Ascending aorta (tissue), 2 donors: ENCODE results near the gene PNMA6E. TPM values are rescaled to one million over a fixed set of nuclear protein-coding genes. Genes with fewer than 3 reads are reported as not detected.

ENCODE experiments used
- DNase-seq, 2 donors: peaks; one replicate each; pipeline ENCODE4 v3.0.0-alpha.2; 2019; ENCODE audit warnings: low spot score in 2 of 2
- H3K27ac ChIP-seq, 2 donors: fragments of 200-600 bp; sonication (generic); one replicate each; pipeline ENCODE4 v1.5.1; 2016 to 2017; ENCODE audit warnings: mild to moderate bottlenecking in 1 of 2
- H3K27me3 ChIP-seq: fragments of 200-600 bp; sonication (generic); one replicate; pipeline ENCODE4 v1.5.1; 2017
- H3K36me3 ChIP-seq, 2 donors: fragments of 200-600 bp; sonication (generic); one replicate each; pipeline ENCODE4 v1.5.1; 2016
- H3K4me1 ChIP-seq, 2 donors: fragments of 200-600 bp; sonication (generic); one replicate each; pipeline ENCODE4 v1.5.1; 2016 to 2017; ENCODE audit warnings: mild to moderate bottlenecking in 1 of 2
- H3K4me3 ChIP-seq, 2 donors: fragments of 200-600 bp; sonication (generic); one replicate each; pipeline ENCODE4 v1.5.1; 2016 to 2017; ENCODE audit warnings: mild to moderate bottlenecking in 1 of 2
- H3K9me3 ChIP-seq, 2 donors: fragments of 200-600 bp; sonication (generic); one replicate each; pipeline ENCODE4 v1.5.1; 2016
- CTCF ChIP-seq, 3 experiments: fragments of 200-600 bp in 2 of 3; fragments of 450-650 bp in 1 of 3; sonication (generic) in 2 of 3; IDR thresholded peaks; one replicate each; pipeline ENCODE4 v1.5.1; 2016 to 2019; ENCODE audit warnings: antibody characterized with exemption in 3 of 3, mild to moderate bottlenecking in 1 of 3, moderate library complexity in 1 of 3
- intact Hi-C: fragments of 100-400 bp; cut with DNase I; formaldehyde crosslinking; loops from one replicate; pipeline ENCODE4 v1.15.1; 2023
- total RNA-seq: library from RNA; depleted of rRNA; stranded (reverse); fragments of >200 nt; gene quantifications from one replicate; pipeline ENCODE4 v1.1.0, GENCODE V29; 2016

The PNMA6E gene
- total RNA-seq, 1 donor from 2014 or later: not detected

- intact Hi-C loops: loop anchor here (10.0 kb wide), 1 partner anchor 413 kb away; no protein-coding TSS in a partner anchor
- DNase-seq: no peak
- Histone ChIP-seq H3K9me3 (no peaks in the 10 kb centered on the region), H3K36me3 (peaks cover 5 to 9% of the 10 kb centered on the region in 2 donors), H3K4me1 (no peaks in the 10 kb centered on the region), H3K4me3 (no peak overlapping the region), H3K27ac (no peak overlapping the region), H3K27me3 (no peaks in the 10 kb centered on the region)
- no peak for TF ChIP-seq CTCF (IDR thresholded peaks at IDR 0.05)
Observed at GRCh38 chrX:153447581-153447960, 46.4 kb upstream of the PNMA6E start.

- TF ChIP-seq CTCF (IDR thresholded peaks at IDR 0.05): no peak
- DNase-seq: no peak
- no peak overlapping the region for H3K27ac ChIP-seq
- no peak overlapping the region for H3K4me3 ChIP-seq
- H3K4me1 ChIP-seq: no peaks in the 10 kb centered on the region
- H3K36me3 ChIP-seq: peaks cover 5 to 9% of the 10 kb centered on the region in 2 donors
- H3K27me3 ChIP-seq: no peaks in the 10 kb centered on the region
- intact Hi-C loops: loop anchor here (10.0 kb wide), 1 partner anchor 412 kb away; no protein-coding TSS in a partner anchor
- no peaks in the 10 kb centered on the region for H3K9me3 ChIP-seq
Observed at GRCh38 chrX:153446950-153447580, 45.9 kb upstream of the PNMA6E start.

- Histone ChIP-seq H3K27me3 (no peaks in the 10 kb centered on the region), H3K36me3 (peaks cover 5 to 9% of the 10 kb centered on the region in 2 donors), H3K9me3 (no peaks in the 10 kb centered on the region), H3K4me3 (no peak overlapping the region), H3K4me1 (no peaks in the 10 kb centered on the region), H3K27ac (no peak overlapping the region)
- intact Hi-C loops: loop anchor here (10.0 kb wide), 1 partner anchor 412 kb away; no protein-coding TSS in a partner anchor
- TF ChIP-seq CTCF (IDR thresholded peaks at IDR 0.05): no peak
- no peak for DNase-seq
Observed at GRCh38 chrX:153446636-153446936, 45.4 kb upstream of the PNMA6E start.

DNA sequence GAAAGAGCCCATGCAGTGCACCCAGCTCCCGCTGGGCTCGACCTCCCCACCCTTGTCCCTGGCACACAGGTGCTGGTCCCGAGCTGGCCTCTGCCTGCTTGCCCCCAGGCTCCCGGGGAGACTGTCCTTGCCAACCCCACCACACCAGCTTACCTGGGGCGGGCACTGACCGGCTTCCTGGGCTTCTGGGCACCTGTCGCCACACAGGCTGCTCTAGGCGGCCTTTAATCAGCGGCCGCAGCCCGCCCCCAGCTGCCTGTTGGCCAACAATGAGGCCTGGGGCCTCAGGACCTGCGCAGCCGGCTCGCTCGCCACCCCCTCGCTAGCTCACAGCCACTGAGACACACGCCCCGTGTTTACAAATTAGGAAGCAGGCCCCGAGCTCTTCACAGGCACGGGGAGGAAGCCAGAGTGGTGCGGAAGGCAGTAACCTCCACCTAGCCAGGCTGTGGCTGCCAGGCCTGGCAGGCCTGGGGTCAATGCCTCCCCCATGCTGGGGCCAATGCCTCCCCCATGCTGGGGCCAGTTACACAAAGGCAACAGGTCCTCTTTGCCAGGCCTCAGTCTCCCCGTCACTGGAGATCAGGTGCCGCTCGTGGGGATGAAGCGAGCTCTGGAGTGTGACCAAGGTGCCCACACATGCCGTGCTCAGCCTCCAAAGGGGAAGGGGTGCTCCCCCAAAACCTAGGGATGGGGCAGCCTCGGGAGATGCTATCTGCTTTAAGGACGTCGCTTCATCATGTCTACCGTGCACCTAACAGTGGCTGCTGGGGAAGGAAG, 44.9 kb upstream of the PNMA6E start, which contains the start of gene TREX2:
Gene TREX2, minus strand, starts transcription at position 201 of the 780 bp plus-strand sequence. CDS start 626 bp downstream, outside the sequence.
- DNase-seq: no peak
- no peaks in the 10 kb centered on the region for H3K27me3 ChIP-seq
- H3K4me1 ChIP-seq: no peaks in the 10 kb centered on the region
- H3K36me3 ChIP-seq: peaks cover 5 to 9% of the 10 kb centered on the region in 2 donors
- no peak within 1 kb of the TSS for H3K4me3 ChIP-seq
- intact Hi-C loops: loop anchor here (10.0 kb wide), 1 partner anchor 411 kb away; no protein-coding TSS in a partner anchor
- no peak within 1 kb of the TSS for H3K27ac ChIP-seq
- H3K9me3 ChIP-seq: no peaks in the 10 kb centered on the region
- no peak for TF ChIP-seq CTCF (IDR thresholded peaks at IDR 0.05)

GRCh38 chrX:153445106-153445855, 44.1 kb upstream of the PNMA6E start:
- no peaks in the 10 kb centered on the region for H3K4me1 ChIP-seq
- no peak for TF ChIP-seq CTCF (IDR thresholded peaks at IDR 0.05)
- no peak overlapping the region for H3K27ac ChIP-seq
- peaks cover under 1 to 9% of the 10 kb centered on the region in 2 donors for H3K36me3 ChIP-seq
- H3K4me3 ChIP-seq: no peak overlapping the region
- H3K27me3 ChIP-seq: no peaks in the 10 kb centered on the region
- no peak for DNase-seq
- intact Hi-C loops: loop anchor here (10.0 kb wide), 1 partner anchor 410 kb away; no protein-coding TSS in a partner anchor
- H3K9me3 ChIP-seq: no peaks in the 10 kb centered on the region
